HEK293 (cell line): ENCODE results near the gene ARAP3.

Source experiments
- CTCF ChIA-PET: fragments of 350-600 bp; formaldehyde crosslinking; extraction: SDS; loops from one replicate; lab custom pipeline; 2021; ENCODE audit warnings: antibody characterized with exemption; lab: Yijun Ruan, JAX
- POLR2A ChIA-PET: fragments of 300-600 bp; formaldehyde crosslinking; extraction: SDS; loops from one replicate; lab custom pipeline; 2020; ENCODE audit warnings: antibody characterized with exemption, inconsistent platforms; lab: Yijun Ruan, JAX
- H3K27ac ChIP-seq: fragments of 200-500 bp; sonication (Bioruptor generic); 2 replicates; pipeline ENCODE4 v1.5.1; 2014; ENCODE audit warnings: low read depth, low read length, control low read depth, inconsistent platforms; ENCODE audit errors: extremely low read depth
- H3K36me3 ChIP-seq, 2 experiments: fragments of 200-500 bp in 1 of 2; sonication (Bioruptor generic) in 1 of 2; 1 replicate in 1 of 2; 2 replicates in 1 of 2; pipeline ENCODE4 v1.5.1; 2014 to 2017; ENCODE audit warnings: inconsistent platforms in 2 of 2, low read length in 2 of 2; ENCODE audit not compliant: control insufficient read depth in 2 of 2, insufficient read depth in 1 of 2
- H3K4me1 ChIP-seq: fragments of 200-500 bp; sonication (Bioruptor generic); 2 replicates; pipeline ENCODE4 v1.5.1; 2014; ENCODE audit warnings: mild to moderate bottlenecking, low read length, inconsistent platforms; ENCODE audit not compliant: control insufficient read depth, insufficient read depth
- H3K4me3 ChIP-seq: 2 replicates; pipeline ENCODE4 v1.5.1; 2011; ENCODE audit warnings: low read depth, mild to moderate bottlenecking, control low read depth, low read length, moderate library complexity
- H3K9me3 ChIP-seq: fragments of 200-500 bp; sonication (Bioruptor generic); 2 replicates; pipeline ENCODE4 v1.5.1; 2014; ENCODE audit warnings: low read depth, low read length, inconsistent platforms; ENCODE audit not compliant: control insufficient read depth, insufficient read depth
- BCL11A ChIP-seq: fragments of 450-650 bp; formaldehyde crosslinking; IDR thresholded peaks from 2 replicates; pipeline ENCODE4 v1.5.1; 2016; ENCODE audit warnings: low read depth, missing biosample characterization, missing genetic modification characterization
- EGR2 ChIP-seq: fragments of 450-650 bp; formaldehyde crosslinking; IDR thresholded peaks from 2 replicates; pipeline ENCODE4 v1.5.1; 2016; ENCODE audit warnings: low read depth, missing biosample characterization, missing genetic modification characterization
- GLI4 ChIP-seq: fragments of 450-650 bp; formaldehyde crosslinking; IDR thresholded peaks from 2 replicates; pipeline ENCODE4 v1.5.1; 2016; ENCODE audit warnings: missing biosample characterization, missing genetic modification characterization
- KLF16 ChIP-seq: fragments of 450-650 bp; formaldehyde crosslinking; IDR thresholded peaks from 2 replicates; pipeline ENCODE4 v1.5.1; 2017; ENCODE audit warnings: missing biosample characterization, missing genetic modification characterization
- PATZ1 ChIP-seq: fragments of 450-650 bp; formaldehyde crosslinking; IDR thresholded peaks from 2 replicates; pipeline ENCODE4 v1.5.1; 2016; ENCODE audit warnings: missing biosample characterization, missing genetic modification characterization
- PRDM10 ChIP-seq: fragments of 450-650 bp; formaldehyde crosslinking; IDR thresholded peaks from 2 replicates; pipeline ENCODE4 v1.5.1; 2016; ENCODE audit warnings: missing biosample characterization, missing genetic modification characterization
- SCRT2 ChIP-seq: fragments of 450-650 bp; formaldehyde crosslinking; IDR thresholded peaks from 2 replicates; pipeline ENCODE4 v1.5.1; 2016; ENCODE audit warnings: missing biosample characterization, missing genetic modification characterization
- SP2 ChIP-seq: fragments of 450-650 bp; formaldehyde crosslinking; IDR thresholded peaks from 2 replicates; pipeline ENCODE4 v1.5.1; 2016; ENCODE audit warnings: missing biosample characterization, missing genetic modification characterization
- SP3 ChIP-seq: fragments of 450-650 bp; formaldehyde crosslinking; IDR thresholded peaks from 2 replicates; pipeline ENCODE4 v1.5.1; 2016; ENCODE audit warnings: missing biosample characterization, missing genetic modification characterization
- ZBTB17 ChIP-seq: fragments of 450-650 bp; formaldehyde crosslinking; IDR thresholded peaks from 2 replicates; pipeline ENCODE4 v1.5.1; 2016; ENCODE audit warnings: missing biosample characterization, missing genetic modification characterization
- ZBTB26 ChIP-seq: fragments of 450-650 bp; formaldehyde crosslinking; optimal IDR thresholded peaks from 2 replicates; pipeline ENCODE3; 2016; ENCODE audit warnings: missing biosample characterization, mild to moderate bottlenecking, missing genetic modification characterization
- ZBTB44 ChIP-seq: fragments of 450-650 bp; IDR thresholded peaks from 2 replicates; pipeline ENCODE4 v1.5.1; 2018; ENCODE audit warnings: missing biosample characterization, mild to moderate bottlenecking, missing genetic modification characterization
- ZBTB8A ChIP-seq: fragments of 450-650 bp; formaldehyde crosslinking; IDR thresholded peaks from 2 replicates; pipeline ENCODE4 v1.5.1; 2016; ENCODE audit warnings: missing biosample characterization, missing genetic modification characterization
- ZFHX2 ChIP-seq: fragments of 450-650 bp; formaldehyde crosslinking; conservative IDR thresholded peaks from 2 replicates; pipeline ENCODE4 v1.5.1; 2016; ENCODE audit warnings: missing biosample characterization, missing genetic modification characterization
- ZNF292 ChIP-seq: fragments of 450-650 bp; formaldehyde crosslinking; IDR thresholded peaks from 2 replicates; pipeline ENCODE4 v1.5.1; 2016; ENCODE audit warnings: low read depth, missing biosample characterization, missing genetic modification characterization, borderline replicate concordance
- ZNF335 ChIP-seq: fragments of 450-650 bp; formaldehyde crosslinking; conservative IDR thresholded peaks from 2 replicates; pipeline ENCODE4 v1.5.1; 2016; ENCODE audit warnings: missing biosample characterization, missing genetic modification characterization
- ZNF341 ChIP-seq: fragments of 450-650 bp; formaldehyde crosslinking; IDR thresholded peaks from 2 replicates; pipeline ENCODE4; 2016; ENCODE audit warnings: low read depth, missing biosample characterization, missing genetic modification characterization
- ZNF37A ChIP-seq: fragments of 450-650 bp; IDR thresholded peaks from 2 replicates; pipeline ENCODE4 v1.5.1; 2018; ENCODE audit warnings: missing biosample characterization, missing genetic modification characterization
- ZNF433 ChIP-seq: fragments of 450-650 bp; formaldehyde crosslinking; IDR thresholded peaks from 2 replicates; pipeline ENCODE4 v1.5.1; 2016; ENCODE audit warnings: missing biosample characterization, missing genetic modification characterization, low read depth
- ZNF521 ChIP-seq: fragments of 450-650 bp; formaldehyde crosslinking; IDR thresholded peaks from 2 replicates; pipeline ENCODE4 v1.5.1; 2017; ENCODE audit warnings: missing biosample characterization, mild to moderate bottlenecking, missing genetic modification characterization
- ZNF701 ChIP-seq: fragments of 450-650 bp; formaldehyde crosslinking; IDR thresholded peaks from 2 replicates; pipeline ENCODE4 v1.5.1; 2016; ENCODE audit warnings: missing biosample characterization, missing genetic modification characterization
- ZNF707 ChIP-seq: fragments of 450-650 bp; formaldehyde crosslinking; IDR thresholded peaks from 2 replicates; pipeline ENCODE4 v1.5.1; 2016; ENCODE audit warnings: missing biosample characterization, missing genetic modification characterization
- ZSCAN4 ChIP-seq: fragments of 450-650 bp; formaldehyde crosslinking; IDR thresholded peaks from 2 replicates; pipeline ENCODE4 v1.5.1; 2017; ENCODE audit warnings: missing biosample characterization, missing genetic modification characterization

ARAP3 gene

GRCh38 chr5:141651728-141652105 lies 30.3 kb downstream of the ARAP3 start:
- ChIA-PET CTCF (interaction anchor here (0.7 to 2.9 kb wide), 4 partner anchors 14 to 229 kb away, joined by 3 to 17 read pairs (median 4); no protein-coding TSS in a partner anchor), POLR2A (interaction anchor here (1.4 to 2.1 kb wide), 2 partner anchors 15 to 60 kb away, joined by 3 to 23 read pairs; partner anchors contain the start of genes HDAC3 and RELL2)
- H3K9me3 ChIP-seq: no peaks in the 10 kb centered on the region
- peak overlapping the region; percentile 52 for H3K4me3 ChIP-seq
- no peak for TF ChIP-seq BCL11A (tag by site-specific recombination)
- no peak for TF ChIP-seq ZNF701 (tag by site-specific recombination)
- TF ChIP-seq ZNF707 (tag by site-specific recombination): no peak
- TF ChIP-seq ZNF292 (tag by site-specific recombination): no peak
- TF ChIP-seq SP3: no peak
- TF ChIP-seq KLF16 (tag by site-specific recombination): no peak
- TF ChIP-seq GLI4: no peak
- no peak for TF ChIP-seq ZBTB8A (tag by site-specific recombination)
- no peak for TF ChIP-seq ZNF37A (tag by site-specific recombination)
- TF ChIP-seq ZBTB17 (tag by site-specific recombination): no peak
- TF ChIP-seq, all 188 proteins: peak for 0
- Histone ChIP-seq H3K36me3 (peaks cover 0 to 5% of the 10 kb centered on the region in 2 experiments; a peak in 1 of 3 replicates), H3K4me1 (no peaks in the 10 kb centered on the region), H3K27ac (no peak overlapping the region)

GRCh38 chr5:141650851-141651727 lies 30.9 kb downstream of the ARAP3 start, which contains the start of gene FCHSD1:
Gene FCHSD1, minus strand, starts transcription at chr5:141651418. Its CDS starts 50 bp downstream, at chr5:141651368.
- no peak within 1 kb of the TSS for H3K27ac ChIP-seq
- peak within 1 kb of the TSS; percentile 52 for H3K4me3 ChIP-seq
- H3K9me3 ChIP-seq: no peaks in the 10 kb centered on the region
- H3K4me1 ChIP-seq: no peaks in the 10 kb centered on the region
- CTCF ChIA-PET: interaction anchor here (0.6 to 2.9 kb wide), 6 partner anchors 15 to 256 kb away, joined by 3 to 17 read pairs (median 4); no protein-coding TSS in a partner anchor
- POLR2A ChIA-PET: interaction anchor here (1.4 to 2.1 kb wide), 2 partner anchors 15 to 59 kb away, joined by 3 to 23 read pairs; partner anchors contain the start of genes HDAC3 and RELL2
- peaks cover 0 to 8% of the 10 kb centered on the region in 2 experiments; a peak in 1 of 3 replicates for H3K36me3 ChIP-seq
- TF ChIP-seq ZNF521 (tag by site-specific recombination): no peak
- peak; percentile 88 for TF ChIP-seq SP2 (tag by site-specific recombination)
- peak; percentile 46; the same call in 1 of the 2 replicates for TF ChIP-seq ZNF335
- 0 out of 2 replicates have a peak, but pooled peaks have one; percentile 15 for TF ChIP-seq PRDM10
- peak; percentile 80 for TF ChIP-seq ZNF341 (tag by site-specific recombination)
- TF ChIP-seq ZBTB17 (tag by site-specific recombination): no peak
- peak; percentile 43 for TF ChIP-seq ZBTB26
- no peak for TF ChIP-seq ZNF433
- TF ChIP-seq ZBTB44 (tag by site-specific recombination): no peak
- 0 out of 2 replicates have a peak, but pooled peaks have one; percentile 55 for TF ChIP-seq PATZ1 (tag by site-specific recombination)
- TF ChIP-seq ZSCAN4 (tag by site-specific recombination): no peak
- TF ChIP-seq ZFHX2 (tag by site-specific recombination): peak; percentile 57
- TF ChIP-seq SCRT2 (tag by site-specific recombination): peak; percentile 92
- no peak for TF ChIP-seq ZNF701 (tag by site-specific recombination)
- 0 out of 2 replicates have a peak, but pooled peaks have one; percentile 26 for TF ChIP-seq EGR2 (tag by site-specific recombination)
